GM20431 (cell line): ENCODE results near the gene NR1H2.
"Not testable (repeated sequence)": the region's sequence is repeated elsewhere in the genome, so short reads cannot be mapped to it uniquely, and the experiment has no call there.

Experiments used
- in situ Hi-C: fragments of 300-500 bp; cut with MseI, MboI; formaldehyde crosslinking; loops from one replicate; pipeline ENCODE4 v1.15.0; 2020; ENCODE audit warnings: low sequenced_read_pairs; ENCODE audit not compliant: unreplicated experiment

Gene NR1H2

DNA sequence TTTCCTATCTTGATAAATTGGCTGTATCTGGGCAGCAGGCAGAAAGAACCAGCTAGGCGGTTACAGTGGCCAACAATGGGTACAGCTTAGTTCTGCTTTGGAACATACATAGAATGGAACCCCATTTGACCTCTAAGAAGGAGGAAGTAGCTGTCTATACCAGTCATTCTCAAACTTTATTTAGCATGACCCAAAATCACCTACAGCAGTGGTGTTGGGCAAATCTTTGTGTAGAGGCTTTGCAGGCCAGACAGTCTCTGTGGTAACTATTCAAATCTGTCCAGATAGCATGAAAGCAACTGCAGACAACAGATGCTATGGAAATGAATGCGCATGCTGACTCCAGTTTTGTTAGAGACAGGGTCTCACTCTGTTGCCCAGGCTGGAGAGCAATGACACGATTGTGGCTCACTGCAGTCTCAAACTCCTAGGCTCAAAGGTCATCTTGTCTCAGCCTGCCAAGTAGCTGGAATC lies 35.1 kb upstream of the NR1H2 start:
- in situ Hi-C loops = no loop called here

DNA sequence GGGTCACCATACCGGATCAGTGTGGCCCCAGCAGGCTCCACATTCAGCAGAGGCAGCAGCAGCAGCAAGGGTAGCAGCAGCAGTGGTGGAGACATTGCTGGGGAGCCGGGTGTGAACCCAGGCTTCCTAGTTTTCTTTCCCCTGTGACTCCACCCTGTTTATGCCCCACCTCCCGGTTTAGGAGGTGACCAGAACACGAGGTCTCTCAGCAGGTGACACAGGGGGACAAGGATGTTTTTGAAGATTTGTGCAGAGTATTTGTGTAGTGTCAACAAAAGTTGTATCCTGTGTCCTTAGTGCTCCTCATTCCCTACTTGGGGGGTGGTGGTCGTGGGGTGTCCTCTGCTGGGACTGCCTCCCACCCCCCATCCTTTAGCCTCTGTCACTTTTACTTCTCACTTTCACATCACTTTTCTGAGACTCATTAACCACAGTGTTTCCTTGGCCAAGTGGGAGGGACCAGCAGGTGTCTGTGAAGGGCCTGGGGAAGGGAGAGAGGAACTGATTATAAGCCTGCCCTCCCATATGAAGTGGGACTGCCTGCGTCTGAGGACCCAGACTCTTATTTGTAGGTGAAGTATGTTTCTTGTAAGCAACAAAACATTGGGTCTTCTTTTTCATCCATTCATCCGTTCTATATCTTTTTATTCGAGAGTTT lies 31.5 kb upstream of the NR1H2 start:
- in situ Hi-C loops = no loop called here

- in situ Hi-C loops = not testable (repeated sequence)
These were observed 29.1 kb upstream of the NR1H2 start for GRCh38 chr19:50347089-50347581.

DNA sequence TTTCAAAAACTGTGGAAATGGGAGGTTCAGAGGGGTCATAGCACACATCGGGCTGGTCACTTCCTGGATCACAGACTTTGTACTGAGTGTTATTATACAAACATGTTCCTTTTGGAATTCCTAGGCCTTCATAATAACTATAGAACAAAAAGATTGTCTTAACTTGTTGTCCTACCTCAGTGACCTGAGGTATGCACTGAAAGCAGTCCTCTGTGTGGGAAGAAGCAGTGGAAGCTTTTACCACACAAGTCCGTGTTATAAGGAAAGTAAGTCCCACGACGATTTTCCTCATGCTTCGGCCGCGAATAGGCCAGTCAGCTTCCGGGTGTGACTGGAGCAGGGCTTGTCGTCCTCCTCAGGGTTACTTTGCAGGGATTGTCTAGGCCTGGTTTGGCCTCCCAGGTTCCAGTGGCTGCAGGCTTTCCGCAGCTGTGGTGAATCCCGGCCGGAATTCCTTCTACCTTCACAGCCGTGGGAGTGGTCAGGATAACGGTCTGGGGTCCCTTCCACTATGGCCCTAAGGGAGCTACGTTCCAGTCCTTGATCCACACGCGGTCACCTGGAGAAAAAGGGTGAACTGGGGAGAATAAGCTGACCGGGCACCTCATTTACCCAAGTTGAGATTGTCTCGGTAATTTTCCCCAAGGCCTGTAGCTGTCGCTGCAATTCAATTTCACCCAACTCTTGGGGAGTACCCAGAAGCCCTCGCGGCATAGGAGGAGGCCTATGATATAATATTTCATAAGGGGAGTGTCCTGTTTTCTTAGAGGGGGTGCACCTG lies 26.8 kb upstream of the NR1H2 start:
- in situ Hi-C loops = loop anchor here (25.0 kb wide), 1 partner anchor 438 kb away; the partner anchor contains the start of gene ACP4

- in situ Hi-C loops = loop anchor here (25.0 kb wide), 1 partner anchor 435 kb away; the partner anchor contains the start of gene ACP4
These were observed 24.0 kb upstream of the NR1H2 start for GRCh38 chr19:50352242-50352641.

- in situ Hi-C loops = loop anchor here (25.0 kb wide), 1 partner anchor 434 kb away; the partner anchor contains the start of gene ACP4
These were observed 22.8 kb upstream of the NR1H2 start for GRCh38 chr19:50353487-50353880.

DNA sequence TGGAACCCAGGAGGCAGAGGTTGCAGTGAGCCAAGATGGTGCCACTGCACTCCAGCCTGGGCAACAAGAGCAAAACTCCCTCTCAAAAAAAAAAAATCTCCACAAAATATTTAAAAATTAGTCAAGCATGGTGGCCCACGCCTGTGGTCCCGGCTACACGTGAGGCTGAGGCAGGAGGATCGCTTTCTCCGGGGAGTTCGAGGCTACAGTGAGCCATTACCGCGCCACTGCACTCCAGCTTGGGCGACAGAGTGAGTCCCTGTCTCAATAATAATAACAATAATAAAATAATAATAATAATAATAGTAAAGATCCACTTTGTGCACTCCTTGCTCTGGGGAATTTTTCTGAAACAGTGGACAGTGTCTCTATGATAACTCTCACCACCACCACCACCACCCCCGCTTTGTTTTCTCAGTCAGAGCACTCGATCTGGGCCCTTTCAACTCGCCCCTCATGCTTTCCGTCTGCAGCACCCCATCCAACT lies 19.5 kb upstream of the NR1H2 start:
- in situ Hi-C loops = loop anchor here (25.0 kb wide), 1 partner anchor 431 kb away; the partner anchor contains the start of gene ACP4

DNA sequence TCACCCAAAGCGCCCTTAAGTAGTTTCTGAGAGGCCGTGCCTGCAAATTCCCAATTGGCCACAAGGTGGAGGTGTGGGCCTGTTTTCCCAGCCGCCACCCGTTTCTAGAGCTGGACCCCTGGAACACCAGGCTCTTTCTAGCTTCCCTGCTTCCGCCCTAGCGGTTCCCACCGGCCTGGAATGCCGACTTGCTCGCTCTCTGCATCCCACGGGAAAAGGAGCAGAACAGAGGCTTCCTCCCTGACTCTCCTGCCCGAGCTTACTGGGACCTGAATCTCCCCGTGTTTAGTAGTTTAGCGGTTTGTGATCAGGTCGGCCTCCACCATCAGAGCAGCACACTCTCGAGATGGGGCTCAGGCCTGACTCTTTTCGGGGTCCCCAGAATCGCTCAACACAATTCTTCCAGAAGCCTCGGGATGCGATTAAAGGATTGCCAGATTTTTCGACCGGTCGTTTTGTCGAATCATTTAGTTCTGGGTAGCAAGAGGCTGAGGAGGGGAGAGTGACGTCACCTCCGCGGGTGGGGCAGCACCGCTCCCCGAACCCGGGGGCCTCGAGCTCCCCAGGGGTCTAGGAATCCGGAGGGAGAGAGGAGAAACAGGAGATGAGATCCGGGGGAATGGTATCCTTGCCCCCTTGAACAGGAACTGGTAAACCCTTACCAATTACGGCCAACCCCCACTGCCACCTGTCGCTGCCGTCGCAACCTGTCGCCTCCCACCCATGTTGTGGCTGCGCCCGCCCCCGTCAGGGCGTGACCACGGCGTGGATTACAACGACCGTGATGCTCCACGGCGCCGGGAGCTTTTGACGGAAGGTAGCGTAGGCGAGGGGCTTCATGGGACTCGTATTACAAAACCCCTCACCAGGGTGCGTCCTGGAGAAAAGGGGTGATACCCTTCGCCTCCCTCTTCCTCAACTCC lies 18.8 kb upstream of the NR1H2 start:
- in situ Hi-C loops = loop anchor here (25.0 kb wide), 1 partner anchor 430 kb away; the partner anchor contains the start of gene ACP4

- in situ Hi-C loops = loop anchor here (25.0 kb wide), 1 partner anchor 429 kb away; the partner anchor contains the start of gene ACP4
These were observed 17.6 kb upstream of the NR1H2 start for GRCh38 chr19:50358483-50359327.

GRCh38 chr19:50359328-50359818 lies 16.9 kb upstream of the NR1H2 start:
- in situ Hi-C loops = loop anchor here (25.0 kb wide), 1 partner anchor 428 kb away; the partner anchor contains the start of gene ACP4

- in situ Hi-C loops = loop anchor here (25.0 kb wide), 1 partner anchor 426 kb away; the partner anchor contains the start of gene ACP4
These were observed 14.8 kb upstream of the NR1H2 start for GRCh38 chr19:50361290-50362029.

DNA sequence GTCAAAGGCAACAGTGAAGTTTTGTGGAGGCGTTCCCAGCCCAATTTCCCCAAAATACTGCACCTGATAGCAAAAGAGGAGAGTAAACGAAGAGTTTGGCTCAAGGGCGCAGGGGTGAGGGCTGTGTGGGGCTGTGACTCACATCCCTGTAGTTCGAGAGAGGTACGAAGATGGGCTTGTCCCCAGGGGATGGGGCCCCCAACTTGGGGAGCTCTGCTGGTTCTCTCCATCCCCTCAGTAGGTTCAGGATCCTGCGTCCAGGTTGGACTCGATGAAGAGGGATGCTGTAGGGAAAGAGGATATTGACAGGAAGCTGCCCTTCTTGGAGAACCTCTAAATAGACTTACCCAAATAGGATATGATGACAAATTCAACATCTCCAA lies 14.2 kb upstream of the NR1H2 start:
- in situ Hi-C loops = loop anchor here (25.0 kb wide), 1 partner anchor 425 kb away; the partner anchor contains the start of gene ACP4

DNA sequence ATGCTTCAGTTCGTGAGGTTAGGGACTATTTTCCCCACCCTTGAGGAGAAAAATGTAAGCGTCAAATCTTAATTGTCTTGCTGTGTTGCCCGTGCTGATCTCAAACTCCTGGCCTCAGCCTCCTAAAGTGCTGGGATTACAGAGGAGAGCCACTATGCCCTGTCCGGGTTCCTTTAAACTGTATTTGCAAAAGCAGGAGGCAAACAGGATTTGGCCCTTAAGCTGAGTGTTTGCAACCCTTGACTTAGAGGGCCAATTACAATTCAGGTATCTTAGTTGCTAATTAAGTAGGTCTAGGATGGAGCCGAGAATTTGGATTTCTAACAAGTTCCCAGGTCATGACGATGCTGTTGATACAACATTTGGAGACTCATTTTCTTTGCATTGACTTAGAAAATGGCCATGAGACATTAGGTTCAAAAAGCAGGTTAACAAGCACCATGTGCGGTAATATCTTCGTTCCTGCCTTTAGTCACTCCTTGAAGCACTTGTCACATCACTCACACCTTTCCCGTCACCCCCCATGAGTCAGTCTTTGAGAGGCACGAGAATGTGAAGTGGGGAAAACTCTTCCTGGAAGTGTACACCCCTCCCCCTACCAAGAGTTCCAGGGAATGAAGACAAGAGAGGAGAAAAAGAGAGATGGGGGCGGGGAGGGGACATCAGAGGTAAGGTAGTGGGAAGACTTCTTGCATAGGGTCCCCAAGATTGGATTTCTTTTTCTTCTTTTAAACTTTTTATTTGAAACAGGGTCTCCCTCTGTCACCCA lies 13.4 kb upstream of the NR1H2 start:
- in situ Hi-C loops = loop anchor here (25.0 kb wide), 1 partner anchor 424 kb away; the partner anchor contains the start of gene ACP4

GRCh38 chr19:50365434-50366306 lies 10.6 kb upstream of the NR1H2 start, which contains the start of gene NAPSA:
Gene NAPSA (minus strand): TSS chr19:50365639. CDS start chr19:50365621, 18 bp downstream.
- in situ Hi-C loops = loop anchor here (25.0 kb wide), 1 partner anchor 422 kb away; the partner anchor contains the start of gene ACP4

GRCh38 chr19:50368649-50369570 lies 7.3 kb upstream of the NR1H2 start:
- in situ Hi-C loops = loop anchor here (25.0 kb wide), 1 partner anchor 418 kb away; the partner anchor contains the start of gene ACP4
